ENCODE results near the gene JRKL. TPM values are rescaled to one million over a fixed set of nuclear protein-coding genes. Genes with fewer than 3 reads are reported as not detected.

JRKL gene
- total and polyA plus RNA-seq, 12 donors: 0.87 to 12.4 (median 4.6) TPM

DNA sequence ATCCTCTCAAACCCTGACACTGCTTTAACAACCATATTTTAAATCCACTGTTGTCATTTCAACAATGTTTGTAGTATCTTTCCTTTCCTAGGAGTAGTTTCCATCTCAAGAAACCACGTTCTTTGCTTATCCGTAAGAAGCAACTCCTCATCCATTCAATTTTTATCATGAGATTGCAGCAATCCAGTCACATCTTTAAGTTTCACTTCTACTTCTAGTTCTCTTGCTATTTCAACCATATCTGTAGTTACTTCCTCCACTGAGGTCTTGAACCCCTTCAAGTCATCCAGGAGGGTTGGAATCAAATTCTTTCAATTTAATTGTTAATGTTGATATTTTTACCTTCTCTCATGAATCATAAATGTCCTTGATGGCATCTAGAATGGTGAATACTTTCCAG lies 22.5 kb upstream of the JRKL start:
- WGBS, 4 donors: 77 to 92% (median 91%) methylated on average over 2 of the region's 2 CpGs
- Histone ChIP-seq H3K9me3 (replicated peaks in 1 of 3) (peaks cover 0 to 4% (median 0%) of the 10 kb centered on the region in 3 donors), H3K4me1 (replicated peaks in 1 of 2) (no peaks in the 10 kb centered on the region), H3K27me3 (no peaks in the 10 kb centered on the region), H3K4me3 (no peak overlapping the region), H3K27ac (no peak overlapping the region), H3K36me3 (replicated peaks in 1 of 2) (peaks cover 0 to 8% of the 10 kb centered on the region in 2 donors)
- intact Hi-C loops (cut with DNase I): no loop called here
- no peak for TF ChIP-seq POLR2A (IDR thresholded peaks at IDR 0.05)
- TF ChIP-seq, protein P1, sequence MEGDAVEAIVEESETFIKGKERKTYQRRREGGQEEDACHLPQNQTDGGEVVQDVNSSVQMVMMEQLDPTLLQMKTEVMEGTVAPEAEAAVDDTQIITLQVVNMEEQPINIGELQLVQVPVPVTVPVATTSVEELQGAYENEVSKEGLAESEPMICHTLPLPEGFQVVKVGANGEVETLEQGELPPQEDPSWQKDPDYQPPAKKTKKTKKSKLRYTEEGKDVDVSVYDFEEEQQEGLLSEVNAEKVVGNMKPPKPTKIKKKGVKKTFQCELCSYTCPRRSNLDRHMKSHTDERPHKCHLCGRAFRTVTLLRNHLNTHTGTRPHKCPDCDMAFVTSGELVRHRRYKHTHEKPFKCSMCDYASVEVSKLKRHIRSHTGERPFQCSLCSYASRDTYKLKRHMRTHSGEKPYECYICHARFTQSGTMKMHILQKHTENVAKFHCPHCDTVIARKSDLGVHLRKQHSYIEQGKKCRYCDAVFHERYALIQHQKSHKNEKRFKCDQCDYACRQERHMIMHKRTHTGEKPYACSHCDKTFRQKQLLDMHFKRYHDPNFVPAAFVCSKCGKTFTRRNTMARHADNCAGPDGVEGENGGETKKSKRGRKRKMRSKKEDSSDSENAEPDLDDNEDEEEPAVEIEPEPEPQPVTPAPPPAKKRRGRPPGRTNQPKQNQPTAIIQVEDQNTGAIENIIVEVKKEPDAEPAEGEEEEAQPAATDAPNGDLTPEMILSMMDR (IDR thresholded peaks at IDR 0.05): no peak
- DNase-seq: no peak

DNA sequence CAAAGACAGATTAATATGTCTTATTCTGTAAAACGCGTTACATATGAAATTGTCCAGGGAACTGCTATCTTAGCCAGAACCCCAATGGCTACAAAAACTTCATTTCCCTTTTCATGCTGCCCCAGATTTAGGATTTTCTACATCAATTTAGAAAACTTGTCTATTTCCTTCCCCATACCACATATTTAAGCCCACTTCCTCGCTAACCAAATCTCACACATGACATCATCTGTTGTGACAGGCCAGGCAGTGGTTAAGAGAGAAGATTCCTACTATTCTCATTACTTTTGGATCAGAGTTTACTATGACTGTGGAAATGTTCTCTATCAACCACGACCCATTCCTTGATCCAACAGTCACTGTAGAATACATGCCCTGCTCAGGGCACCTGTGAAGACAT lies 16.0 kb upstream of the JRKL start:
- no peak for TF ChIP-seq POLR2A (IDR thresholded peaks at IDR 0.05)
- TF ChIP-seq, protein P1 (IDR thresholded peaks at IDR 0.05): no peak
- no peak overlapping the region for H3K4me3 ChIP-seq
- no peak overlapping the region for H3K27ac ChIP-seq
- no peaks in the 10 kb centered on the region for H3K27me3 ChIP-seq
- intact Hi-C loops (cut with DNase I): no loop called here
- H3K36me3 ChIP-seq (replicated peaks in 1 of 2): no peaks in the 10 kb centered on the region
- no peaks in the 10 kb centered on the region for H3K4me1 ChIP-seq (replicated peaks in 1 of 2)
- 92 to 94% (median 93%) methylated on average over 4 of the region's 4 CpGs for WGBS, 4 donors
- no peak for DNase-seq
- H3K9me3 ChIP-seq (replicated peaks in 1 of 3): no peaks in the 10 kb centered on the region

DNA sequence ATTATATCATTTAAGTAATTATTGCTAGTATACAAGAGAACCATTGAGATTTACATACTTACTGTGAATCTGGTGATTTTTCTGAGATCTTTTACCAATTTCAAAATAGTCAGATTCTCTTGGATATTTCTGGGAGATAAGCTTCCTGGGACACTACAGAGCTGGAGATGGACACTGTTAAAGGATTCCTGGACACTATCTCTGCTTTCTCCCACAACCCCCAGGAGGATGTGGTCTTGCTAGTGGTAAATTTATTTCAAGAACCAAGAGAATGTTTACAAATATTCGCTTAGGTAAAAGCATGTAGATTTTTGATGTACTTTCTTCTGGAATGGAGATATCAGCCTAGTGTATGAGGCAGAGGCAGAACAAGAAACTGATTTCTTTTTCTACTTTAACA lies 13.0 kb upstream of the JRKL start:
- Histone ChIP-seq H3K27ac (no peak overlapping the region), H3K36me3 (replicated peaks in 1 of 2) (no peaks in the 10 kb centered on the region), H3K4me3 (no peak overlapping the region), H3K9me3 (replicated peaks in 1 of 3) (no peaks in the 10 kb centered on the region), H3K4me1 (replicated peaks in 1 of 2) (no peaks in the 10 kb centered on the region), H3K27me3 (no peaks in the 10 kb centered on the region)
- no peak for DNase-seq
- intact Hi-C loops (cut with DNase I): no loop called here
- TF ChIP-seq, protein P1 (IDR thresholded peaks at IDR 0.05): no peak
- TF ChIP-seq POLR2A (IDR thresholded peaks at IDR 0.05): no peak
- WGBS, 4 donors: 92 to 100% (median 94%) methylated on average over 1 of the region's 1 CpG

DNA sequence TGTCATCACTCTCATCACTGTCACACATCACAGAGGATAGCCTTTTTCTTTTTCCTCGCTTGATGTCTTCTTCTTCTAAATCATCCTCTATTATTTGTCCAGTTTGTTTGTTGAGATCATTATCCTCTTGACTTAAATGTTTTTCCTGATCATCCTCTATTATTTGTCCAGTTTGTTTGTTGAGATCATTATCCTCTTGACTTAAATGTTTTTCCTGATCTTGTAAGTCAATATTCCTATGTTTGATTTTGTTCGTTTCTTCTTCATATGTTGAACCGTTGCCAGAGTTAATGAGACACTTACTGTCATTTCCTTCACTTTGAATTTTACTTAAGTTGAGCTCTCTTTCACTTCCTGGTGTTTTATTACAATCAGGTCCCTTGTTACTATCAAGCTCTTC lies 5.7 kb upstream of the JRKL start:
- no peak for DNase-seq
- TF ChIP-seq, protein P1 (IDR thresholded peaks at IDR 0.05): no peak
- no peak for TF ChIP-seq POLR2A (IDR thresholded peaks at IDR 0.05)
- H3K27me3 ChIP-seq: no peaks in the 10 kb centered on the region
- H3K4me1 ChIP-seq (replicated peaks in 1 of 2): peaks cover 5 to 16% of the 10 kb centered on the region in 2 donors
- 86 to 93% (median 90%) methylated on average over 3 of the region's 3 CpGs for WGBS, 4 donors
- no peak overlapping the region for H3K4me3 ChIP-seq
- intact Hi-C loops (cut with DNase I): no loop called here
- peaks cover 0 to 6% of the 10 kb centered on the region in 2 donors for H3K36me3 ChIP-seq (replicated peaks in 1 of 2)
- H3K9me3 ChIP-seq (replicated peaks in 1 of 3): no peaks in the 10 kb centered on the region
- no peak overlapping the region for H3K27ac ChIP-seq

Data from adrenal gland (tissue), 12 donors.